K562 treated with DMSO at 1 percent for 48 hours (cell line): ENCODE data around the gene SEC22C. TPM values are rescaled to one million over a fixed set of nuclear protein-coding genes. Genes with fewer than 3 reads are reported as not detected.

Experiments used
- total RNA-seq: library from RNA; unstranded; fragments of 300-600 nt; gene quantifications from 2 replicates; pipeline ENCODE4 v1.2.3, GENCODE V29; 2022; ENCODE audit warnings: low replicate concordance; ENCODE audit errors: extremely low read depth

The SEC22C gene
- total RNA-seq = not detected in 2 replicates

GRCh38 chr3:42581709-42582473 lies at the start of gene SEC22C:
TSS of gene SEC22C (minus strand) at chr3:42581967. CDS start at chr3:42569046, 12,921 bp downstream.

GRCh38 chr3:42600111-42600957 lies 18.6 kb upstream of the SEC22C start, which contains the start of gene NKTR:
TSS of gene NKTR (plus strand) at chr3:42600686. CDS start at chr3:42601007, 321 bp downstream.

GRCh38 chr3:42502429-42503250 lies 79.1 kb downstream of the SEC22C start, which contains the start of gene VIPR1:
TSS of gene VIPR1 (plus strand) at chr3:42502643. CDS start at chr3:42502736, 93 bp downstream.

Other genes starting within 250 kb of the SEC22C start
- not detected in 2 replicates for gene LYZL4, start 171.4 kb downstream of the SEC22C start, total RNA-seq
- not detected in 2 replicates for gene VIPR1, start 79.3 kb downstream of the SEC22C start, total RNA-seq
- not detected in 2 replicates for gene SS18L2, start 8.9 kb upstream of the SEC22C start, total RNA-seq
- gene NKTR, start 18.7 kb upstream of the SEC22C start, total RNA-seq = not detected in 2 replicates
- not detected in 2 replicates for gene ZBTB47, start 71.7 kb upstream of the SEC22C start, total RNA-seq
- gene KLHL40, start 103.6 kb upstream of the SEC22C start, total RNA-seq = not detected in 2 replicates
- not detected in 2 replicates for gene HHATL, start 120.8 kb upstream of the SEC22C start, total RNA-seq
- gene CCDC13, start 191.3 kb upstream of the SEC22C start, total RNA-seq = not detected in 2 replicates
- not detected in 2 replicates for gene HIGD1A, start 222.5 kb upstream of the SEC22C start, total RNA-seq
- not detected in 2 replicates for gene ACKR2, start 227.5 kb upstream of the SEC22C start, total RNA-seq